Measurements from ENCODE around the gene IRF4.

IRF4 gene

GRCh38 chr6:401239-401993, 9.9 kb downstream of the IRF4 start:
- ATAC-seq: no peak
- TF ChIP-seq ZFP3 (CRISPR knock-in tag; IDR thresholded peaks at IDR 0.05): no peak
- TF ChIP-seq SNAI2 (CRISPR knock-in tag; IDR thresholded peaks at IDR 0.05): no peak
- TF ChIP-seq ISL1 (CRISPR knock-in tag; IDR thresholded peaks at IDR 0.05): no peak
- TF ChIP-seq ESRRG (CRISPR knock-in tag; IDR thresholded peaks at IDR 0.05): no peak
- TF ChIP-seq ZNF70 (CRISPR knock-in tag; IDR thresholded peaks at IDR 0.05): no peak
- TF ChIP-seq ZFP30 (CRISPR knock-in tag; IDR thresholded peaks at IDR 0.05): no peak
- TF ChIP-seq PPARA (CRISPR knock-in tag; IDR thresholded peaks at IDR 0.05; ENCODE audit: borderline replicate concordance): no peak
- no peak for TF ChIP-seq ZNF8 (CRISPR knock-in tag; IDR thresholded peaks at IDR 0.05)
- TF ChIP-seq POU6F1 (CRISPR knock-in tag; IDR thresholded peaks at IDR 0.05; ENCODE audit: borderline replicate concordance, low read depth): no peak
- no peak for TF ChIP-seq TOX (CRISPR knock-in tag; IDR thresholded peaks at IDR 0.05; ENCODE audit: borderline replicate concordance)
- no peak for TF ChIP-seq TCF4 (CRISPR knock-in tag; IDR thresholded peaks at IDR 0.05; ENCODE audit: borderline replicate concordance)
- no peak for TF ChIP-seq TSHZ2 (CRISPR knock-in tag; IDR thresholded peaks at IDR 0.05)
- no peak for TF ChIP-seq BACH2 (CRISPR knock-in tag; IDR thresholded peaks at IDR 0.05; ENCODE audit: borderline replicate concordance)
- no peak for TF ChIP-seq ARNTL (CRISPR knock-in tag; IDR thresholded peaks at IDR 0.05; ENCODE audit: borderline replicate concordance, low read depth)
- TF ChIP-seq GLIS3 (CRISPR knock-in tag; IDR thresholded peaks at IDR 0.05): no peak
- no peak for TF ChIP-seq CREB5 (CRISPR knock-in tag; IDR thresholded peaks at IDR 0.05; ENCODE audit: low read depth)
- no peak for TF ChIP-seq CSRNP3 (CRISPR knock-in tag; IDR thresholded peaks at IDR 0.05)

GRCh38 chr6:401994-402640, 10.6 kb downstream of the IRF4 start:
- TF ChIP-seq PPARA (CRISPR knock-in tag; IDR thresholded peaks at IDR 0.05; ENCODE audit: borderline replicate concordance): no peak
- TF ChIP-seq ZNF70 (CRISPR knock-in tag; IDR thresholded peaks at IDR 0.05): no peak
- no peak for TF ChIP-seq CREB5 (CRISPR knock-in tag; IDR thresholded peaks at IDR 0.05; ENCODE audit: low read depth)
- ATAC-seq: no peak

- no peak for ATAC-seq
- TF ChIP-seq BACH2 (CRISPR knock-in tag; IDR thresholded peaks at IDR 0.05; ENCODE audit: borderline replicate concordance) (no peak), ESRRG (CRISPR knock-in tag; IDR thresholded peaks at IDR 0.05) (no peak), TCF4 (CRISPR knock-in tag; IDR thresholded peaks at IDR 0.05; ENCODE audit: borderline replicate concordance) (no peak)
Observed at GRCh38 chr6:402901-403658, 11.5 kb downstream of the IRF4 start.

Data from SK-N-SH treated with all-trans-retinoic acid at 6 μM for 48 hours (cell line).